SKM-1 treated with dmso at 0.1 percent for 144 hours (cell line): ENCODE results near the gene SPATS1.
"Not testable (repeated sequence)": the region's sequence is repeated elsewhere in the genome, so short reads cannot be mapped to it uniquely, and the experiment has no call there.

ENCODE experiments used
- DNase-seq: peaks from one replicate; lab custom pipeline; 2025; ENCODE audit not compliant: unreplicated experiment; lab: John Stamatoyannopoulos, UW

The SPATS1 gene

DNA sequence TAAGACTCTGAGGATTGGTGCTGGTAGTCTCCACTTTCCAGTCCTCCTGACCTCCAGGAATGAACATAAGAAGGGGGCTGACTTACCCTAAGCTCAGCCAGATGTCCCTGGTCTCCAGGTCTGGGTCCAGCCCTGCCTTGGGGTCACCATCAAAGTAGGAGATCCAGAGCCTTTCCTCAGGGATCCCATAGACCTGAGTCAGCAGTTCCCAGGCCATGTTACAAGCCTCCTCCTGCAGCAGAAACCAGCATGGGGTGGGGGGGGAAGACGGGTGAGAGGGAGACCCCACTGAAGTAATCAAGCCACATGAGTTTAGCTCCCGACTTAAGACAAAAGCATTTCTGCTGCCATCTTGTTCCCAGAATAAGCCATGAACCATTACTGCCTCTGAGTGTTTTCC is 31.1 kb upstream of the SPATS1 start:
- DNase-seq = no peak

DNA sequence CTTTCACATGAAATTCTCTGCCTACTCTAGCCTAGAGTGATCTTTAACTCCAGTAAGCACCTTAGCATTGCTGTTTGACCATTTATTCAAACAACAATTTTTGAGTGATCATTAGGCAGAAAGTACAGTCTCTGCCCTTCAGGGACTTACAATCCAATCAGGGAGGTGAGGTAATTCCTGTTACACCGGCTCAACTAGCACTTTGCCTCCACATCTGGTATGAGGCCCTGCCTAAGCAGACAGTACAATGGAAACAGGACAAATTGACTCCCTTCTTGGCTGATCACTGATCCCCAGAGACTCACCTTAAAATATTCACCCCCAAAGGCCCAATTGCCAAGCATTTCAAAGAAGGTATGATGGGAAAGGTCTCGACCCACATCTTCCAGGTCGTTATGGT is 30.7 kb upstream of the SPATS1 start:
- no peak for DNase-seq

DNA sequence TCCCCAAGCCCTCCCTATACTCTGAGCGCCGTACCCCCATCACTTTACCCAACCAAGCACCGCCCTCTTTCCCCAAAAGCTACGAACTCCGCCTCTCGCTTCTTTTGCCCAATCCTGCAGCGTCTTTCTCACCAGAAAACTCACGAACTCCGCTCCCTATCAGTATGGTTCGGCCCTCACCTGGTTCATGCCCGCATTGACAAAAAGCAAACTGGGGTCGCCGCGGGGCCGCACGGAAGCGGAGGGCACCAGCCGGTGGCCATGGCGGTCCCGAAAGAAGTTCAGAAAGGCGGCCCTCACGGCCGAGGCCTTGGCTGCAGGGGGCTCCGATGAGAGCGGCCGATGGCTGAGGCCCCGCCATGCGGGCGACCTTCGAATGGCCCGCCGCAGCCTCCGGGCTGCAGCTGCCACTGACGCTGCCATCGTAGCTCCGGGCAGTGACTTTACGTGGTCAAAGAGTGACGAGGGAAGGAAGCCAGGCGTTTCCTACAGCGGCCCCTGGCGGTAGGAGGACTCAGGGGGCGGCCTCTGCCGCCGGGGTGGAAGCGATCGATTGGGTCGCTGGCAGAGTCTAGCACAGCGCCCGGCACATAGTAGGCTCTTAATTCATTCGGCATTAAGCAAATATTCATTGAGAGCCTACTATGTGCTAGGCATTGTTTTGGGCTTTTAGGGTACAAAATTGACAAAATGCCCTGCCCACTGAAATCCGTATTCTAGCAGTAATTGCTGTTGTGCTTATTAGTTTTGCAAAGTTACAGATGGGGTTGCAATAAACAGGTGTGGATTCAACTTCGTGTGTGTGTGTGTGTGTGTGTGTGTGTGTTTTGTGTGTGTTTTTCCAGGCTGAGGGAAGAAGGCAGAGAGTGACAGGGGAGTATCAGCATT is 29.3 kb upstream of the SPATS1 start, which contains the start of gene AARS2:
AARS2 (minus strand) TSS at position 447 of the 888 bp plus-strand sequence; CDS start at position 423, 24 bp downstream.
- peak; percentile 89 for DNase-seq

DNA sequence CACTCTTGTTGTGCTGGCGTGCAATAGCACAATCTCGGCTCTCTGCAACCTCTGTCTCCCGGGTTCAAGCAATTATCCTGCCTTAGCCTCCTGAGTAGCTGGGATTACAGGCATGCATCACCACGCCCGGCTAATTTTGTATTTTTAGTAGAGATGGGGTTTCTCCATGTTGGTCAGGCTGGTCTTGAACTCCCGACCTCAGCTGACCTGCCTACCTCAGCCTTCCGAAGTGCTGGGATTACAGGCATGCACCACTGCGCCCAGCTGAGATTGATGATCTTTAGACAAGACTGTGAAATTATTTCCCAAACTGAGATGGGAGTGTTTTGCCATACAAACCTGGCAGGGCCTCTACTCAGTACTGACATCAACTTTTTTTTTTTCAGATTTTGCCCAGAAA is 27.8 kb upstream of the SPATS1 start:
- not testable (repeated sequence) for DNase-seq

DNA sequence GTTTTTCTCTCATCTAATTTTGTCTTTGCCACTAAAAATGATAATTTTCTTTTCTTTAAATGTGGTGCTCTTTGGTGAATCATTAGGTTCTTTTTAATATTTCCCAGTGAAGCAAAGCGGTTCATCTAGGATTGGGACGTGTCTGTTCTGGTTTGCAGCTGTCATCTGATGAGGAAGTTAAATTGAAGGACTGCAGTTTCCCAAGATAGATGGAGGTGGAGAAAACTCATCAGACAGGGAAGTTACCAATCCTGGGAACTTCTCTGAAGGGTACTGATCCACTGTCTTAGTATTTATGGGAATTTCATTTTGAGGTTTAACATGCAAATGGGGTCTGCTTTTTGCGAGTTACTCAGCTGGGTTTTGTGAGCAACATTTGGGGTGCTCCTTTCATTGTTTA is 26.9 kb upstream of the SPATS1 start:
- DNase-seq = peak; percentile 9

DNA sequence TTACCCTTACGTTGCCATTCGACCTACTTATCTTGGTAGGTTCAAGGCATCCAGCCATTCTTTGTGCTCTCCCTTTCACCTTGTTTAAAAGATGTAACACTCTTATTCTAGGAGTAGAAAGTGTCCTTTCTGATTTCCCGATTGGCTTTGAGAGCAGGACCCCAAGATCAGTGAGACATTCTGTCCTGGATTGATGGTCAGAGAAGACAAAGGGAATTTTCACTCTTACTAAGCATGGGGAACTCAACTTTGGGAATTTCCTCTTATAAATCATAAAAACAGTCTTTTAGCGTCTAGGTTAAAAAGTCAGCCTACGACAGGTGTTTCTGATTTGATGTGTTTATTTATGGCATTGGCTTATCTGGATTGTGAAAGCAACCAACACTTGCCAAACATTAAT is 26.5 kb upstream of the SPATS1 start:
- DNase-seq = no peak

DNA sequence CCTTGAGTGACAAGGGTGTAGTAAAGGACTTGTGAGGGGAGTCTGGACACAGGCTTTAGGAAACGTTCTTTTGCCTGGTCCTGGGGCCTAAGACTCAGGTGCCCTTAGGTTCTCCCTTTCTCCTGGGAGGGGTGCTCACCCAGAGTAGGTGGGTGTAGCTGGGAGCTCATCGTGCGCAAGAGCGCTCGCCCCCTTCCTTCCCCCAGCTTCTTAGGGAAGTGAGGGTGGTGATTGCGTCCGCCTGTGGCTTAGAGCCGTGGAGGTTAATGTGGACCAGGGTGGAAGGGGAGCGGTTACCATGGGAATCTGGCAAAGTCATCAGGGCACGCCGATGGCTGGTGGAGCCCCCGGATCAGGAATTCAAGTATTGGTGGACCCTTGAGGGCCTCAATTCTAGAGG is 26.0 kb upstream of the SPATS1 start:
- DNase-seq = no peak

DNA sequence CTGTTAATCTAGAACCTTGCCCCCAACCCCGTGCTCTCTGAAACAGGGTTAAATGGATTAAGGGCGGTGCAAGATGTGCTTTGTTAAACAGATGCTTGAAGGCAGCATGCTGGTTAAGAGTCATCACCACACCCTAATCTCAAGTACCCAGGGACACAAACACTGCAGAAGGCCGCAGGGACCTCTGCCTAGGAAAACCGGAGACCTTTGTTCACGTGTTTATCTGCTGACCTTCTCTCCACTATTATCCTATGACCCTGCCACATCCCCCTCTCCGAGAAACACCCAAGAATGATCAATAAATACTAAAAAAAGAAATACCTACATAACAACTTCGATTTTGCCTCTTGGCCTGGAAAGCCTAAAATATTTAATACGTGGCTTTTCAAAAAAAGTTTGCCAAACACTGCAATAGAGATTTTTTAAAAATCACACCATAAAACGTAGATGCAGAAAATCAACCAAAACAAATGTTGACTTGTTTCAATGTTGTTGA is 25.3 kb upstream of the SPATS1 start:
- DNase-seq = not testable (repeated sequence)

DNA sequence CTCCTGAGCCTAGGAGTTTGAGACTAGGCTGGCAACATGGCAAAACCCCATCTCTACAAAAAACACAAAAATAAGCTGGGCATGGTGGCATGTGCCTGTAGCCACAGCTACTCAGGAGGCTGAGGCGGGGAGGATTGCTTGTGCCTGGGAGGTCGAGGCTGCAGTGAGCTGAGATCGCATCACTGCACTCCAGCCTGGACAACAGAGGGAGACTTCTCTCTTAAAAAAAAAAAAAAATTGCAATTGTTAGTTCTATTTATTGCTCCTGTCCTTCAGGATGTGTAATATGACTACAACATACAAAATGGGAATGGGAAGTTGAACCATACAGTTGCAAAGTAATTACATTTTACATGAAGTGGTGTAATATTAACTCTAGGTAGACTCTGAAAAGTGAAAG is 21.2 kb upstream of the SPATS1 start:
- no peak for DNase-seq

DNA sequence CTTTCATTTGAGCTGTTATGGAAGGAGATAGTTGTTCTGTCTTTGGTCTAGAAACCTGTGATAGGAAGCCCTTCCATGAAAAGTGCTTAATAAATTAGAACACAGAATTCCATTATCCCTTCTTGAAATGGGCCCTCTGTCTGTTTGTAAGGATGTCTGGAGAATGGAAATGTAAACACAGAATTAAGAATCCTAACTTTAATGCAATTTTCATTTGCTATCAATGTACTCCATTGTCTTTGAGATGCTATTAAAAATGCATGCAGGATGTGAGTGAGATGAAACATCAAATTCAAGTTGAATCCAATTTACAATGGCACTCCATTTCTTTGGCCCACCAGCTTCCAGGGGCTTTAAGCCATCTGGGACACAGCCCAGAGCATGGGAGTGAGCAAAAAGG is 15.4 kb upstream of the SPATS1 start:
- no peak for DNase-seq

DNA sequence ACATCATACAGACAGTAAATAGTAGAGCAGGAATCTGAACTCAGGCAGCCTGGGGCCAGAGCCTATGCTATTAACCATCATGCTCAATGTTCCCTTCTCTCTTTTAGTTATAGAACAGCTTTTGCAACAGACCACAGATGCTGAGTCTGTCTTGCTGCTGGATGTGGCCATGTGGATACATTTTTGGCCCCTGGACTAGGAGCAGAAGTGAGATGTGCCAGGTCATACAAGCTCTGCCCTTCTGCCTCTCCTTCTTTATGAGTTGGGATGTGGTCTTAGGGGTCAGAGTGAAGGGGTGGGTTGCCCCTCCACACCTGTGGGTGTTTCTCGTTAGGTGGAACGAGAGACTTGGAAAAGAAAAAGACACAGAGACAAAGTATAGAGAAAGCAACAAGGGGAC is 14.7 kb upstream of the SPATS1 start:
- no peak for DNase-seq

DNA sequence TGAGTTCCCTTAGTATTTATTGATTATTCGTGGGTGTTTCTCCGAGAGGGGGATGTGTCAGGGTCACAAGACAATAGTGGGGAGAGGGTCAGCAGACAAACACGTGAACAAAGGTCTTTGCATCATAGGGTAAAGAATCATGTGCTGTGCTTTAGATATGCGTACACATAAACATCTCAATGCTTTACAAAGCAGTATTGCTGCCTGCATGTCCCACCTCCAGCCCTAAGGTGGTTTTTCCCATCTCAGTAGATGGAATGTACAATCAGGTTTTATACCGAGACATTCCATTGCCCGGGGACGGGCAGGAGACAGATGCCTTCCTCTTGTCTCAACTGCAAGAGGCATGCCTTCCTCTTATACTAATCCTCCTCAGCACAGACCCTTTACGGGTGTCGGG is 14.2 kb upstream of the SPATS1 start:
- DNase-seq = not testable (repeated sequence)

DNA sequence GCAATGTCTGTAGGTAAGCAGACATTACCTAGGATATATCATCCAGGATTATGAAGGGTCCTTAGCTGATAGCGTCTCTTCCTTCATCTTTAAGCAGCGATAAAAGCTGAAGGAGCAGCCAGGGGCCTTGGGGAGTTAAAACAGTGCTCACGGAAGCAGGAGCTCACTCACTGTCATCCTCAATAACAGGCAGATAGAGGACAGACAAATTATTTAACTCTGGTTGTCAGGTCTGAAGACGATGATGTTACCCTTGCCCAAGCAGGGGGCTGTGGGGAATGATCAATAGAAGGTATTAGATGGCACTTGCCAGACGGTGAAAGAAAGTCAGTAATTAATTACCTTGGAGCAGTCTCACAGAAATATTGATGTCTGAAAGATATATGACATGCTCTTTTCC is 12.6 kb upstream of the SPATS1 start:
- DNase-seq = no peak

DNA sequence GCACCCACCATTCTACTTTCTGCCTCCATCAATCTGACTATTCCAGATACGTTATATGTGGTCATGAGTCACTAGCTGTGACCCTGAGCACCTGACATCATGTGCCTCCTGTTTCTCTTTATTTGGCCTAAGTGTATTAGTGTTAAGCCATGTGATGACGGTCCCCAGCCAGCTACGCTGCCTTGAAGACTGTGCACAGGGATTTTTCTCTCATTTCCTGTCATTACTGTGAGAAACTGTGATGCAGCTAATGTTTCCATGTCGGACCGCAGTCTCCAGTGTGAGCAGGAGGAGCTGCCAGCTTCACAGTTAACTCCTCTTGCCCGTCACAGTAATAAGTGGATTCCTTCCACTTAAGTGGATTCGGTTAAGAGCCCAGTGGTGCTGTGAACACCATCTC is 9.9 kb upstream of the SPATS1 start:
- DNase-seq = no peak

DNA sequence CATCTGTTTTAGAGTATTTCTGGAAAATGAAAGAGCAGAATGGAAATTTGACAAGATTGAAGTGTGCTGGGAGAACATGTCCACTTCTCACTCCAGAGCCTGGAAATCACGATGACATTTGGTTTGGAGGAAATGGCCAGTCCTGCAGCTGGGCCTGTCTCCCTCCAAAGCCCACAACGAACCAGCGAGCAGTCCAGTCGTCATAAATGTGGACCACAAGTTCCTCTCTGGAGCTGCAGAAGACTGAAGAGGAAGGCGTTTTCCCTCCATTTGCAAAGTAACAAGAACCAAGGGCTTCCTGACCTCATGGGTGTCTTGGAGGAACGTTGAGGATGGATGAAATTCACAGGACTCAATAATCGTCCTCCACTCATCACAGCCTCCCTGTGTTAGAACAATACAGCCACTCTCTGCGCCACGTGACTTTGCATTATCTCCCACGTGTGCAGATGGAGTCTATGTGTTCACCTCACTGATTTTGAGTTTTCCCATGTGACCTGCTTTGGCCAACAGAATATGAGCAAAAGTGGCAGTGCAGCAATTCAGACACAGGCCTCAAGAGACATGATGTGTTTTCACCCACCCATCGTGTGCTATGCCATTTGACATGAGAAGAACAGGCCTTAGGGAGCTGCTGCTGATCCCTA is 9.1 kb upstream of the SPATS1 start:
- DNase-seq = peak; percentile 25

DNA sequence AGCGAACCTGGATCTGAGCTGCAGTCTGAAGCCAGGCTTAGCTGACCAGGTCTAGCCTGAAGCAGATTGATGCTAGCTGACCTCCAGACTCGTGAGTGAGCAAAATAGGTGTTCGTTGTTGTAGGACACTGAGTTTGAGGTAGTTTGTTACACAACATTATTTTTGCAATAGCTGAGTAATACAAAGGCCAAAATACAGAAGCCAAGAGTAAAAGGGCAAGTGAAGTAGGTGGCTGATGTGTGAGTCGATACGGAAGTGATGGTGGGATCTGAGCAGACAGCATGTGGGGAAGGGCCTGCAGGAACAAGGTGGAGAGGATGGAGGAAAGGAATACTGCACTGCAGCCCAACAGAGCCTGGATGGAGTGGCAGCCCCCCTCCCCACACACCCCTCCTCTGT is 8.5 kb upstream of the SPATS1 start:
- DNase-seq = peak; percentile 77

DNA sequence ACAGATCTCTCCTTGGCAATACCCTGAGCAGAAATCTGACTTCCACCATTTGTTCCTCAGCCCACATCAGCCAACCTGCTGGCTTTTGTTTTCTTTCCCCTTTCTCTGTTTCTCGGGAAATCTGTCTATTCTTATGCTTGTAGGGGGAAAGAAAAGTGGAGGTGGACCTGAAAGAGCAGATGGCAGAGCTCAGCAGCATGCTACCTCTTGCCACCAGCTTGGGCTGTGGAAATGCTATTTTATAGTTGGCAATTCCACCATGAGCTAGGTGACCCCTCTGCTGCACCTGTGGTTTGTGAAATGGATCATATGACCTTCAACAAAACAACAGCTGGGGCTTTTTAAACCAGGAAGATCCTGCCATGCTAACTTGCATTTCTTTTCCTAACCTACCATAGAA is 6.8 kb upstream of the SPATS1 start:
- no peak for DNase-seq

DNA sequence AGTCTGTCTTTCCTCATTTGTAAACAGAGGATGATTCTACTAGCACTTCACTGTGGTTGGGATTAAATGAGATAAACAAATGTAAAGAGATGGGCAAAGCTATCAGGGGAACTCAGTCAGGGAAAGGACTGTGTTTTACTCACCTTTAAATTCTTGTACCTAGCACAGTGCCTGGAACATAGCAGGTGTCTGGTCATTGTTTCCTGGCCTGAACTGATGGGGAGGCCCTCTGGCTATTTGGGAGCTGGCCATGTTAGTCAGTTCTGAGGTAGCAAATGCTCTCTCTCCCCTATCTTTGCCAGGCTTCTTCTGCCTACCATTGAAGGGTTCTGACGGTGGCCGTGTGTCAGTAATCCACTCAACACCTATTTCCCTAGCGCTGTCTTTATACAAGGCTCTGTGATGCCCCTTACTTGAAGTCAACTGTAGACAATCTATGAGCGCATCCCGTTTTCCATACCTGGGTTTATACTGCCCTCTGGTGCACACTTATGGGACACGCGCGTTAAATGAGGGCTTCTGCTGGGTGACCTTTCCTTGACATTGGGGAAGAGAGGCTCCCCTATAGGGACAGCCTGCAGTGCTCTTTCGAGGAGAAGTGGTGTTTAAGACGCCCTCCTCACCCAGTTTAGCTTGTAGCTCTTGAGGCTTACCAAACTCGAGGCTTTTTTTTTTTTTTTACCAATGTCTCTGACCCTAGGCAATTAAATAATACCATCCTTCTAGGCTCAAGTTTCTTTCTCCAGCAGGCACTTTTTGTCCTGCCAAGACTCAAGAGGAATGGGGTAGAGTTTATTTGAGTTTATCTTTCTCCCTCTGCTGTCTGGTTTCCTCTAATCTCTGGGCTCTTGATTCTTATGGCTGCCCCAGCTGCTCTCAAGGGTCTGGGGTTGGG is 4.0 kb upstream of the SPATS1 start:
- DNase-seq = peak; percentile 77

DNA sequence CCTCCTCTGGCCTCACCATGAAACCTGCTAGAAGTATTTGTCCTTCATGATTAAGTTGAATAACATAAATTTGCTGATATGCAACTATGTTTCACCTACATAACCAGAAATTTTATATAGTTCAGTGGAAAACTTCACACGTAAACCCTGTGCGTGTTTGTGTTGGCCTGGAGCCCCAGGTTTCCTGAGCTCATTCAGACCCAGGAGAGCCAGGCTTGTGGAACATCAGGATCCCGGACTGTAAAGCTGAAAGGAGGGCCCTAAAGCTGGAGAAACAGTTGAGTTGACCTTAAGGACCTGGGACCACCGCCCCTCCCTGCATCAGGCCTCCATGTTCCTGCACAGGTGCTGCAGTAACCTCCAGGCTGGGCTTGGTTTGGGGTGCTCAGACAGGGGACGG is 3.1 kb upstream of the SPATS1 start:
- no peak for DNase-seq

DNA sequence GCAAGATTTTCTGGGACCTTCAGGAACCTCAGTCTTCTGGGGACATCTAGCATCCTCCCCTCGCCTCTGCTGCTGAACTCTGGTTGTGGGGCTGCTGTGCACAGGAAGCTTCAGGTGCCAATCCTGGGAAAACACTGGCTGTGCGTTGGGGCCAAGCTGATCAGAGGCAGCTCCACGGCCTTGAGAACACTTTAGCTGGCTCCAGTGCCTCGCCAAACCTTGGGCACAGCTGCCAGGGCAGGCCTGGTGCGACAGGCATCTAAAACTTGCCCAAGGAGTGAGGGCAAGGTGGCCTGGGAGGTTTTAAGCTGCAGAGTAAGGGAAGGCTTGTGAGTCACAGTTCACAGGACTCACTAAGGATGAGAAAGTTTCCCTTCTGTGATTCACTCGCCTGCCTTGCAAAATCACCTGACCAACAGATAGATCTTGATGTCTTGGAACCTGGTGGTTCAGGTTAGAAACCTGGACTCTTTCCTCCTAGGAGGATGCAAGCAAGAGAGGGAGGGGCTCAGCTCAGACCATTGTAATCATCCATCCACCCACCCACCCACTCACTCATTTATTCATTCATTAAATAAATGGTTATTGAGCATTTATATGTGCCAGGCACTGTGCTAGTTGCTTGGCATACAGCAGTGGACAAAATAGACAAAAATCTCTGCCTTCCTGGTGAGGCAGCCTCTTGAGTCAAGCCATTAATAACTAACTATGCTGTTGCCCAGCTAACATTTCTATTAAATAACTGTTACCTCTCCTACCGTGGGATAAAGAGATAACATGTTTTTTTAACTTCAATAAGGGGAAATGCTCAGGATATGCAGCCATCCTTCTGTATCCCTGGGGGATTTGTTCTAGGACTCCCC is 2.5 kb upstream of the SPATS1 start:
- no peak for DNase-seq
